Parathyroid adenoma (tissue), 2 donors: ENCODE data around the gene CLDN7.

Source experiments
- H2AFZ ChIP-seq: fragments of 300-600 bp; sonication (generic); one replicate; pipeline ENCODE4 v1.7.0; 2017; ENCODE audit warnings: antibody characterized with exemption, mild to moderate bottlenecking
- H3K27ac ChIP-seq: fragments of 300-600 bp; sonication (generic); one replicate; pipeline ENCODE4 v1.7.0; 2017
- H3K27me3 ChIP-seq: fragments of 300-600 bp; sonication (generic); one replicate; pipeline ENCODE4 v1.7.0; 2017; ENCODE audit warnings: low read length; ENCODE audit not compliant: control insufficient read depth, insufficient read depth
- H3K36me3 ChIP-seq: fragments of 300-600 bp; sonication (generic); one replicate; pipeline ENCODE4 v1.7.0; 2017; ENCODE audit warnings: low read length; ENCODE audit not compliant: control insufficient read depth, insufficient read depth
- H3K4me1 ChIP-seq: fragments of 300-600 bp; sonication (generic); one replicate; pipeline ENCODE4 v1.7.0; 2017; ENCODE audit warnings: control low read depth
- H3K4me2 ChIP-seq: fragments of 300-600 bp; sonication (generic); one replicate; pipeline ENCODE4 v1.7.0; 2017; ENCODE audit warnings: low read length
- H3K4me3 ChIP-seq: fragments of 300-600 bp; sonication (generic); one replicate; pipeline ENCODE4 v1.7.0; 2017; ENCODE audit warnings: low read depth, low read length
- H3K79me2 ChIP-seq: fragments of 300-600 bp; sonication (generic); one replicate; pipeline ENCODE4 v1.7.0; 2017; ENCODE audit warnings: control low read depth
- H3K9ac ChIP-seq: fragments of 300-600 bp; sonication (generic); one replicate; pipeline ENCODE4 v1.7.0; 2017; ENCODE audit warnings: mild to moderate bottlenecking
- H3K9me3 ChIP-seq: fragments of 300-600 bp; sonication (generic); one replicate; pipeline ENCODE4 v1.7.0; 2017; ENCODE audit warnings: low read length; ENCODE audit not compliant: control insufficient read depth
- TF ChIP-seq, protein P1 (sequence below): fragments of 300-600 bp; sonication (generic); IDR thresholded peaks from one replicate; pipeline ENCODE4 v1.7.0; 2017; ENCODE audit warnings: antibody characterized with exemption, mild to moderate bottlenecking
- donor health status: primary hyperparathyroidism.

CLDN7 gene

DNA sequence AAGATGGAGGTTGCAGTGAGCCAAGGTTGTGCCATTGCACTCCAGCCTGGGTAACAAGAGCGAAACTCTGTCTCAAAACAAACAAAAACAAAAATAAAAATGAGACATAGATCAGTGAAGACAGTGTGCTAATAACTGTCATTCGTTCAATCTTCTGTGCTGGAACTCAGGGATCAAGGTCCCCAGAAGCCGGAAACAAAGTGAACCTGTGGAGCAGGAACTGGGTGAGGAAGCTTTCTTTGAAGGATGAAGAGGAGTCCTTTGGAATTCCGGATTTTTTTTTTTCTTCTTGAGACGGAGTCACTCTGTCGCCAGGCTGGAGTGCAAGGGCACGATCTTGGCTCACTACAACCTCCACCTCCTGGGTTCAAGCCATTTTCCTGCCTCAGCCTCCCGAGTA, 17.2 kb upstream of the CLDN7 start:
- Histone ChIP-seq H3K27me3 (no peaks in the 10 kb centered on the region), H3K36me3 (no peaks in the 10 kb centered on the region), H3K4me1 (peaks cover 12% of the 10 kb centered on the region), H3K4me2 (no peak overlapping the region), H3K79me2 (no peaks in the 10 kb centered on the region), H3K4me3 (no peak overlapping the region), H3K9ac (no peak overlapping the region), H3K9me3 (no peaks in the 10 kb centered on the region), H3K27ac (no peak overlapping the region), H2AFZ (no peak overlapping the region)
- TF ChIP-seq, protein P1, sequence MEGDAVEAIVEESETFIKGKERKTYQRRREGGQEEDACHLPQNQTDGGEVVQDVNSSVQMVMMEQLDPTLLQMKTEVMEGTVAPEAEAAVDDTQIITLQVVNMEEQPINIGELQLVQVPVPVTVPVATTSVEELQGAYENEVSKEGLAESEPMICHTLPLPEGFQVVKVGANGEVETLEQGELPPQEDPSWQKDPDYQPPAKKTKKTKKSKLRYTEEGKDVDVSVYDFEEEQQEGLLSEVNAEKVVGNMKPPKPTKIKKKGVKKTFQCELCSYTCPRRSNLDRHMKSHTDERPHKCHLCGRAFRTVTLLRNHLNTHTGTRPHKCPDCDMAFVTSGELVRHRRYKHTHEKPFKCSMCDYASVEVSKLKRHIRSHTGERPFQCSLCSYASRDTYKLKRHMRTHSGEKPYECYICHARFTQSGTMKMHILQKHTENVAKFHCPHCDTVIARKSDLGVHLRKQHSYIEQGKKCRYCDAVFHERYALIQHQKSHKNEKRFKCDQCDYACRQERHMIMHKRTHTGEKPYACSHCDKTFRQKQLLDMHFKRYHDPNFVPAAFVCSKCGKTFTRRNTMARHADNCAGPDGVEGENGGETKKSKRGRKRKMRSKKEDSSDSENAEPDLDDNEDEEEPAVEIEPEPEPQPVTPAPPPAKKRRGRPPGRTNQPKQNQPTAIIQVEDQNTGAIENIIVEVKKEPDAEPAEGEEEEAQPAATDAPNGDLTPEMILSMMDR = no peak

GRCh38 chr17:7266784-7267183, 4.5 kb upstream of the CLDN7 start:
- H3K27me3 ChIP-seq = no peaks in the 10 kb centered on the region

DNA sequence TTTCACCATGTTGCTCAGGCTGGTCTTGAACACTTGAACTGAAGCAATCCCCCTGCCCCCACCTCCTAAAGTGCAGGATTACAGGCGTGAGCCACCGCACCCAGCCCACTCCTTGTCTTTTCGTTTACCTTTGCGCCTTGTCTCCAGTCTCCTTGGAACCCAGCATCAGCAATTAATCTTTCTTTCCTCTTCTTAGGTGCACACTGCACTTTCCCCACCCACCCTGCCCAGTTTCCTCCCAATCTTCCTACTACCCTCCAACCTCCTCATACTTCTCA, 1.5 kb upstream of the CLDN7 start:
- Histone ChIP-seq H3K9me3 (no peaks in the 10 kb centered on the region), H3K4me3 (no peak overlapping the region), H3K4me2 (peak overlapping the region; percentile 99), H3K4me1 (peaks cover 15% of the 10 kb centered on the region), H2AFZ (no peak overlapping the region), H3K36me3 (no peaks in the 10 kb centered on the region), H3K9ac (no peak overlapping the region), H3K27me3 (no peaks in the 10 kb centered on the region), H3K79me2 (peaks cover 11% of the 10 kb centered on the region), H3K27ac (no peak overlapping the region)
- TF ChIP-seq, protein P1 = no peak

More at GRCh38 chr17:7266784-7267183, 4.5 kb upstream of the CLDN7 start:
- Histone ChIP-seq H3K4me2 (no peak overlapping the region), H3K36me3 (no peaks in the 10 kb centered on the region), H3K79me2 (no peaks in the 10 kb centered on the region), H3K9me3 (no peaks in the 10 kb centered on the region), H3K4me1 (peaks cover 9% of the 10 kb centered on the region), H3K4me3 (no peak overlapping the region), H2AFZ (no peak overlapping the region), H3K9ac (no peak overlapping the region), H3K27ac (no peak overlapping the region)
- TF ChIP-seq, protein P1 = no peak

- Histone ChIP-seq H3K9me3 (no peaks in the 10 kb centered on the region), H3K4me1 (peaks cover 15% of the 10 kb centered on the region), H3K27ac (peak overlapping the region; percentile 99), H3K27me3 (no peaks in the 10 kb centered on the region), H3K9ac (peak overlapping the region; percentile 90), H3K79me2 (peaks cover 11% of the 10 kb centered on the region), H3K36me3 (no peaks in the 10 kb centered on the region), H3K4me3 (peak overlapping the region; percentile 83), H2AFZ (peak overlapping the region; percentile 97), H3K4me2 (peak overlapping the region; percentile 99)
- TF ChIP-seq, protein P1 = no peak
Observed at GRCh38 chr17:7262935-7263800, 890 bp upstream of the CLDN7 start.
